Measurements from ENCODE around the gene CTU1. TPM values are rescaled to one million over a fixed set of nuclear protein-coding genes. Genes with fewer than 3 reads are reported as not detected.

The CTU1 gene
- total RNA-seq, 2 donors from 2014 or later: 4.1 to 4.6 TPM

DNA sequence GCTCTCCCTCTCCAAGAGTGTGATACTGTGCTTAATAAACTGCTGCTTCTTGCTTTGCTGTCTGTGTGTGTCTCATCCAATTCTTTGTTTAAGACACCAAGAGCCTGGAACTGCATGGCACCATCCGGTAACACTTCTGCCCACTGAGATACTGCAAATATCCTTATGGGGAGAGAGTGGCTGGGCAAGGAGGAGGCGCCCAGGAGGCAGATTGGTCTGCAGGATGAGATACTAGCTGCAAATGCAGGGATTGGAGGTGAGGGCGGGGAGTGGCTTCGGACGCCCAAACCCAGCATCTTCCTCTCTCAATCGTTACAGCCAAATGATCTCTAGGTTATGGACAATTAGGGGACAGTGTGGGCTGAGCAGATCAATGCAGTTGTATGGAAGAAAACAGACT lies 32.2 kb upstream of the CTU1 start:
- Mint-ChIP-seq H3K4me3 (no peak overlapping the region), H3K4me1 (peaks cover 13% of the 10 kb centered on the region), H3K27ac (peak overlapping the region; percentile 27), H3K27me3 (peaks cover 58% of the 10 kb centered on the region), H3K36me3 (ENCODE audit: low read depth) (peaks cover 5% of the 10 kb centered on the region)
- no peak for DNase-seq
- H3K9me3 ChIP-seq (ENCODE audit: control insufficient read depth, low read length, poor library complexity, severe bottlenecking): no peaks in the 10 kb centered on the region
- no peak for ATAC-seq

DNA sequence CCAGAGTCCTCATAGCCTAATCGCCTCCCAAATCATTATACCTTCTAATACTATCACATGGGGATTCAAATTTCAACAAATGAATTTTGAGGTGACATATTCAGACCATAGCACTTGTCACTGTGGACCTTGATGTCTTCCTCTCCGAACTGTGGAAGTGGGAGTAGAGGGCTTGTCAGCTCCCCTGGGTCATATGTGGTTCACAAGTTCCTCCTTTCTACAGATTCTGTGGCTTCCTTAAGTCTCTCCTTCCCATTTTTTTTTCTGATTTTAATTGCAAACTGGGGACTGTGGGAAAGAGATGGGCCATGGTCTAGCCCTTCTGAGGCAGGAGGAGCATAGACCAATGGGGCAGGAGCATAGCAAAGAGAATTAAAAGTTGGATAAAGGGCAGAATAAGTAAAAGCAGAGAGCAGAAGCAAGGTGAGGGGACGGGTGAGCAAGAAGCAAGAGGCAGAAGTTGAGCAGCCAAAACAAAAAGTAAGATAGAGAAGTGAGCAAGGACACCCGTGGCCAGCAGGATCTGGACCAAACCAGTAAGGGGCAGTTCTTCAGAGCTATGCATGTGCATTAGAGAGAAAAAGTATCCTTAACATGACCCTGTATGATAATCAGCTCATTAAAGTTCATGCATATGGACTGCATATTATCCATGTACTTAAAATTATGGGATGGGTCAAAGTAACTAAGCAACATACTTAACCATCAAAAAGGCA lies 31.2 kb upstream of the CTU1 start:
- H3K4me3 Mint-ChIP-seq: no peak overlapping the region
- peaks cover 52% of the 10 kb centered on the region for H3K27me3 Mint-ChIP-seq
- no peak for DNase-seq
- peaks cover 13% of the 10 kb centered on the region for H3K4me1 Mint-ChIP-seq
- ATAC-seq: no peak
- no peak overlapping the region for H3K27ac Mint-ChIP-seq
- H3K36me3 Mint-ChIP-seq (ENCODE audit: low read depth): peaks cover 8% of the 10 kb centered on the region
- no peaks in the 10 kb centered on the region for H3K9me3 ChIP-seq (ENCODE audit: control insufficient read depth, low read length, poor library complexity, severe bottlenecking)

DNA sequence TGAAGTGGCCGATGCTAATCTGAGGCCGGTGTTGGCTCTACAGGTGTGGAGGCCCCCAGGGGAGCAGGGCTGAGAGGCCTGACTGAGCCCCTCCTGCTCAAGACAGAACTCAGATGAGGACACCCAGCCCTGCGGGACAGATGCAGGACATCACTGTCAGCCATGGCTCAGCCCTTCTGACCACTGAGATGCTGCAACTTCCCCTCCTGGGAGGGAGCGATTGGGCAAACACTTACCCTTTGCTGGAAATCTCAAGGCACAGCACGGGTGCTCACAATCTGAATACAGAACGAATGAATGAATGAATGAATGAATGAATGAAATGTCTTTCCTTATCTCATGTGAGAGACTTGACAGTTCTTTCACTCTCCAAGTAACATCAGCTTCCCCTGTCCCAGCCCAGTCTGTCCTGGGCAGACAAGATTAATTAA lies 30.4 kb upstream of the CTU1 start:
- Mint-ChIP-seq H3K27ac (no peak overlapping the region), H3K27me3 (peaks cover 48% of the 10 kb centered on the region), H3K4me3 (no peak overlapping the region), H3K4me1 (peaks cover 13% of the 10 kb centered on the region), H3K36me3 (ENCODE audit: low read depth) (peaks cover 8% of the 10 kb centered on the region)
- DNase-seq (no peak), ATAC-seq (no peak)
- no peaks in the 10 kb centered on the region for H3K9me3 ChIP-seq (ENCODE audit: control insufficient read depth, low read length, poor library complexity, severe bottlenecking)

DNA sequence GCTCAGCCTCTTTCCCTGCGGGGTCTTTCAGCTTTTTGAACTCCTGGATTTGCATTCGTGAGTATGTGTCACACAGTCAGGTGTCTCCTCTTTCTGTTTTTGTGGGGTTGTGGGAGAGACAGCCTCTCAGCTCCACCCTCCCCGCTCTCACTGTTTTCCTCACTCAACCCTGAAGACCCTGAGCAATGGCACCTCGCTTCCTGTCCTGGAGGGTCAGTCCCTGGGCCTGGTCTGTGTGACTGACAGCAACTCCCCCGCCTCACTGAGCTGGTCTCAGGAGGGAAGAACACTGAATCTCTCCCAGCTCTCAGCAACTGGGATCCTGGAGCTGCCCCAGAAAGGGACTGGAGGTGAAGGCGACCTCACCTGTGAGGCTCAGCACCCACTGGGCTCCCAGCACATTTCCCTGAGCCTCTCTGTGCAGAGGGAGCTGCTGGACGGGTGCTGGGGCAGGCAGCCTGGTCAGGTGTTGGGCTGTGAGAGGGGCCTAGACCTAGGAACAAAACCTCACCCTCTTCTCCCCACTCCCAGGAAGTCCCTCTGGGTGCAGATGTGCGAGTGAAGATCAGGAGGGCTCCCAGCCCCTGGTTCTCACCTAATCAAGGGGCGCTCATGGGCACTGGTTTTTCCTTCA lies 29.7 kb upstream of the CTU1 start:
- Mint-ChIP-seq H3K36me3 (ENCODE audit: low read depth) (peaks cover 8% of the 10 kb centered on the region), H3K27ac (no peak overlapping the region), H3K4me3 (no peak overlapping the region), H3K4me1 (peaks cover 13% of the 10 kb centered on the region), H3K27me3 (peaks cover 48% of the 10 kb centered on the region)
- DNase-seq (no peak), ATAC-seq (no peak)
- no peaks in the 10 kb centered on the region for H3K9me3 ChIP-seq (ENCODE audit: control insufficient read depth, low read length, poor library complexity, severe bottlenecking)

- H3K4me3 Mint-ChIP-seq: peak overlapping the region; percentile 25
Observed at GRCh38 chr19:51136851-51137551, 28.8 kb upstream of the CTU1 start.

DNA sequence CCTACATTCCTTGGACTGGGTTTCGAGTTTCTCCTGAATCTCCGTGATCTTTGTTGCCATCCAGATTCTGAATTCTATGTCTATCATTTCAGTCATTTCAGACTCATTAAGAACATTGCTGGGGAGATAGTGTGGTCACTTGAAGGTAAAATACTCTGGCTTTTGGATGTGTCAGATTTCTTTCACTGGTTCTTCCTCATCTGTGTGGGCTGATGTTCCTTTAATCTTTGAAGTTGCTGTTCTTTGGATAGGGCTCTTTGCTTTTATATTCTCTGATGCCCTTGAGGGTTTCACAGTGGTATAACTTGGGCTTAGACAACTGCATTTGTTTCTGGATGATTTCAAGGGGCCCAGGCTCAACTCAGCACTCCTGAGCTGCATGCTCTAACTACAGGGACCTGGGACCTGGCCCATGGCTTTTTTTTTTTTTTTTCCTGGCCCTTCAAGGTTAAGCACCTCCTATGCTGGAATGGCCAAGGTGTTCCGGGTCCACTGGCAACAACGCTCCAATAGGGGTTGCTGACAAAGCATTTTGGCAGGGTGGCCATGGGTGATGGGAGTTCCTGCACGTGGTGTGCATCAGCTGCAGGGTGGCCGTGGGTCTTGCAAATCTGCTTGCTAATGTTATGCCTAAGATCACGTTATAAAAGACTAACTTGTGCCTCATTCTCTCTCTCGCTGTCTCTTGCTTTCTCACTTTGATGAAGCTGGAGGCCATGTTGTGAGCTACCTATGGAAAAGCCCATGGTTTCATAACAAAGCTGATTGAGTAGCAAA lies 28.0 kb upstream of the CTU1 start:
- H3K4me3 Mint-ChIP-seq: no peak overlapping the region
- no peak overlapping the region for H3K27ac Mint-ChIP-seq
- peaks cover 41% of the 10 kb centered on the region for H3K27me3 Mint-ChIP-seq
- DNase-seq (no peak), ATAC-seq (no peak)
- peaks cover 8% of the 10 kb centered on the region for H3K36me3 Mint-ChIP-seq (ENCODE audit: low read depth)
- H3K9me3 ChIP-seq (ENCODE audit: control insufficient read depth, low read length, poor library complexity, severe bottlenecking): no peaks in the 10 kb centered on the region
- H3K4me1 Mint-ChIP-seq: peaks cover 22% of the 10 kb centered on the region

More at GRCh38 chr19:51136851-51137551, 28.8 kb upstream of the CTU1 start:
- no peaks in the 10 kb centered on the region for H3K9me3 ChIP-seq (ENCODE audit: control insufficient read depth, low read length, poor library complexity, severe bottlenecking)
- Mint-ChIP-seq H3K27ac (no peak overlapping the region), H3K27me3 (peaks cover 48% of the 10 kb centered on the region), H3K36me3 (ENCODE audit: low read depth) (peaks cover 8% of the 10 kb centered on the region), H3K4me1 (peaks cover 19% of the 10 kb centered on the region)
- ATAC-seq (no peak), DNase-seq (no peak)

DNA sequence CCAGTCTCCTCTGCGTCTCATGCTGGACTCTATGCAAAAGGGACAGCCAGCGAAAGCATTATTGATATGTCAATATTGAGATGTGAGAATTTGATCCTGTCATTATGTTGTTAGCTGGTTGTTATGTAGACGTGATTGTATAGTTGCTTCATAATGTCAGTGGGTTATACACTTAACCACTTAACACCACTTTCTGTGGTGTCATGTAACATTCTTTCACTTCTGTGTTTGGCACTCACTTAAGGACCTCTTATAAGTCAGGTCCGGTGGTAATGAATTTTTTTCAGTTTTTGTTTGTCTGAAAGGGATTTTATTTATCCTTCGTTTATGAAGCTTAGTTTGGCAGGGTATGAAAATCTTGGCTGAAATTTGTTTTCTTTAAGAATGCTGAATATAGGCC lies 26.8 kb upstream of the CTU1 start:
- H3K36me3 Mint-ChIP-seq (ENCODE audit: low read depth): peaks cover 11% of the 10 kb centered on the region
- H3K4me3 Mint-ChIP-seq: no peak overlapping the region
- H3K4me1 Mint-ChIP-seq: peaks cover 25% of the 10 kb centered on the region
- no peaks in the 10 kb centered on the region for H3K9me3 ChIP-seq (ENCODE audit: control insufficient read depth, low read length, poor library complexity, severe bottlenecking)
- no peak overlapping the region for H3K27ac Mint-ChIP-seq
- no peak for DNase-seq
- ATAC-seq: no peak
- H3K27me3 Mint-ChIP-seq: peaks cover 33% of the 10 kb centered on the region

- no peak for DNase-seq
- peak overlapping the region; percentile 66 for H3K4me3 Mint-ChIP-seq
- H3K36me3 Mint-ChIP-seq (ENCODE audit: low read depth): peaks cover 7% of the 10 kb centered on the region
- H3K27me3 Mint-ChIP-seq: peaks cover 15% of the 10 kb centered on the region
- no peaks in the 10 kb centered on the region for H3K9me3 ChIP-seq (ENCODE audit: control insufficient read depth, low read length, poor library complexity, severe bottlenecking)
- H3K4me1 Mint-ChIP-seq: peaks cover 23% of the 10 kb centered on the region
- peak; percentile 46 for ATAC-seq
- H3K27ac Mint-ChIP-seq: peak overlapping the region; percentile 37
Observed at GRCh38 chr19:51131780-51132680, 23.8 kb upstream of the CTU1 start.

GRCh38 chr19:51129716-51130115 lies 21.5 kb upstream of the CTU1 start:
- DNase-seq (no peak), ATAC-seq (no peak)
- H3K36me3 Mint-ChIP-seq (ENCODE audit: low read depth): peaks cover 5% of the 10 kb centered on the region
- peaks cover 4% of the 10 kb centered on the region for H3K27me3 Mint-ChIP-seq
- H3K9me3 ChIP-seq (ENCODE audit: control insufficient read depth, low read length, poor library complexity, severe bottlenecking): no peaks in the 10 kb centered on the region
- H3K27ac Mint-ChIP-seq: no peak overlapping the region
- H3K4me1 Mint-ChIP-seq: peaks cover 30% of the 10 kb centered on the region
- no peak overlapping the region for H3K4me3 Mint-ChIP-seq

DNA sequence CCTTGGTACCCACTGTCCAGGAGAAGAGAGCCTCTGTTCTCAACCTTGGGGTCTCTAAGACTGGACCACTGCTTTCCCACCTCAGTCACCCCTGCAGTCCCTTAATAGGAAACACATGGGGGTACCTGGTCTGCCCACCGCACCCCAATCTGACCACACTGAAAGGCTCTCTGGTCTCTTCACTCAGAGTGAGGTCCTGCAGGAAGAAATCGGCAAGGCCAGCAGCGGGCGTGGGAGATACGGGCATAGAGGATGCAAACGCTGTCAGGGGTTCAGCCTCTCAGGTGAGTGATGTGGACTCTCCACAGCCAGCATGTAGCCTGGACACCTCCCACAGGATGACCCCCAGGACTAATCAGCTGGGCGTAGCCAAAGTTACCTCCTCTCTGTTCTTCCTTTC lies 20.0 kb upstream of the CTU1 start:
- Mint-ChIP-seq H3K27me3 (peaks cover 4% of the 10 kb centered on the region), H3K4me1 (peaks cover 44% of the 10 kb centered on the region), H3K4me3 (no peak overlapping the region), H3K36me3 (ENCODE audit: low read depth) (peaks cover 3% of the 10 kb centered on the region), H3K27ac (no peak overlapping the region)
- no peak for ATAC-seq
- no peaks in the 10 kb centered on the region for H3K9me3 ChIP-seq (ENCODE audit: control insufficient read depth, low read length, poor library complexity, severe bottlenecking)
- no peak for DNase-seq

GRCh38 chr19:51127755-51128154 lies 19.5 kb upstream of the CTU1 start:
- Mint-ChIP-seq H3K27me3 (peaks cover 4% of the 10 kb centered on the region), H3K4me1 (peaks cover 46% of the 10 kb centered on the region), H3K27ac (no peak overlapping the region), H3K36me3 (ENCODE audit: low read depth) (peaks cover 3% of the 10 kb centered on the region), H3K4me3 (no peak overlapping the region)
- no peaks in the 10 kb centered on the region for H3K9me3 ChIP-seq (ENCODE audit: control insufficient read depth, low read length, poor library complexity, severe bottlenecking)
- DNase-seq (no peak), ATAC-seq (no peak)

- H3K4me1 Mint-ChIP-seq: peaks cover 44% of the 10 kb centered on the region
- no peaks in the 10 kb centered on the region for H3K9me3 ChIP-seq (ENCODE audit: control insufficient read depth, low read length, poor library complexity, severe bottlenecking)
- peaks cover 4% of the 10 kb centered on the region for H3K27me3 Mint-ChIP-seq
- peak overlapping the region; percentile 56 for H3K27ac Mint-ChIP-seq
- H3K4me3 Mint-ChIP-seq: peak overlapping the region; percentile 50
- DNase-seq: no peak
- peaks cover 3% of the 10 kb centered on the region for H3K36me3 Mint-ChIP-seq (ENCODE audit: low read depth)
- ATAC-seq: no peak
Observed at GRCh38 chr19:51127032-51127431, 18.8 kb upstream of the CTU1 start.
